ENCODE results near the gene ACSL3. TPM values are rescaled to one million over a fixed set of nuclear protein-coding genes. Genes with fewer than 3 reads are reported as not detected.

Gene ACSL3
- total RNA-seq, 1 experiment from 2014 or later, result 236 TPM

DNA sequence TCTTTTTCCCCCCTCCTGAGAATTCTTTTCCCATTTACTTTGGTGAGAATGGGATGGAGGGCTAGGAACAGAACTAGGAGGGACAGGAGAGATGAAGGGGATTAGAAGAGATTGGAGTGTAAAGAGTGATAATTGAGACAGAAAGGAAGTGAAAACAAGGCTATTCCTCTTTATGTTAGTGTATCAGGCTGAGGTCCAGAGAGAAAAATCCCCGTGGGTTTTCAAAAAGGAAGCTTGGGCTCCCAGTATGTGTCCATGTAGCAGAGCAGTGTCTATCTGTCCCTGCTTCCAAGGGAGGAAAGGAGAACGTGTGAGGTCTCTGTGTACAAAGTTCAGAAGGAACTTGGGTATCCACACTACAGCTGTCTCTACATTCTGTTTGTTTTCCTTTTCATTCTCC is 131.3 kb downstream of the ACSL3 start:
- ChIA-PET POLR2A (ENCODE audit: unreplicated experiment) (no interaction called here), CTCF (no interaction called here)
- H3K4me1 ChIP-seq (ENCODE audit: insufficient read depth, low read length), result no peaks in the 10 kb centered on the region
- intact Hi-C loops (cut with micrococcal nuclease), result no loop called here
- H4K20me1 ChIP-seq (ENCODE audit: low read length), result no peaks in the 10 kb centered on the region
- TF ChIP-seq EZH2 (IDR thresholded peaks at IDR 0.05; ENCODE audit: low read length, unreplicated experiment) (no peak), EZH2phosphoT487 (IDR thresholded peaks at IDR 0.05; ENCODE audit: borderline replicate concordance, low read length) (no peak)
- TF ChIP-seq, protein P1, sequence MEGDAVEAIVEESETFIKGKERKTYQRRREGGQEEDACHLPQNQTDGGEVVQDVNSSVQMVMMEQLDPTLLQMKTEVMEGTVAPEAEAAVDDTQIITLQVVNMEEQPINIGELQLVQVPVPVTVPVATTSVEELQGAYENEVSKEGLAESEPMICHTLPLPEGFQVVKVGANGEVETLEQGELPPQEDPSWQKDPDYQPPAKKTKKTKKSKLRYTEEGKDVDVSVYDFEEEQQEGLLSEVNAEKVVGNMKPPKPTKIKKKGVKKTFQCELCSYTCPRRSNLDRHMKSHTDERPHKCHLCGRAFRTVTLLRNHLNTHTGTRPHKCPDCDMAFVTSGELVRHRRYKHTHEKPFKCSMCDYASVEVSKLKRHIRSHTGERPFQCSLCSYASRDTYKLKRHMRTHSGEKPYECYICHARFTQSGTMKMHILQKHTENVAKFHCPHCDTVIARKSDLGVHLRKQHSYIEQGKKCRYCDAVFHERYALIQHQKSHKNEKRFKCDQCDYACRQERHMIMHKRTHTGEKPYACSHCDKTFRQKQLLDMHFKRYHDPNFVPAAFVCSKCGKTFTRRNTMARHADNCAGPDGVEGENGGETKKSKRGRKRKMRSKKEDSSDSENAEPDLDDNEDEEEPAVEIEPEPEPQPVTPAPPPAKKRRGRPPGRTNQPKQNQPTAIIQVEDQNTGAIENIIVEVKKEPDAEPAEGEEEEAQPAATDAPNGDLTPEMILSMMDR (conservative IDR thresholded peaks at IDR 0.05; ENCODE audit: low read depth, low read length), result no peak
- H3K79me2 ChIP-seq (ENCODE audit: low read length), result no peaks in the 10 kb centered on the region
- H3K4me2 ChIP-seq (ENCODE audit: low read length), result no peak overlapping the region
- no peak overlapping the region for H3K27ac ChIP-seq (ENCODE audit: low read length)
- H3K9ac ChIP-seq (ENCODE audit: low read length), result no peak overlapping the region
- DNase-seq, result no peak
- H3K27me3 ChIP-seq (ENCODE audit: low read length), result no peaks in the 10 kb centered on the region
- H3K36me3 ChIP-seq (ENCODE audit: low read depth, low read length), result no peaks in the 10 kb centered on the region
- H3F3A ChIP-seq (ENCODE audit: low read length, unreplicated experiment), result no peaks in the 10 kb centered on the region
- H3K9me3 ChIP-seq (ENCODE audit: low read length), result no peaks in the 10 kb centered on the region
- ATAC-seq, result no peak
- no peak overlapping the region for H2AFZ ChIP-seq (ENCODE audit: low read length)
- H3K4me3 ChIP-seq (ENCODE audit: low read length), result no peak overlapping the region
- H3K9me2 ChIP-seq (replicated peaks; ENCODE audit: low read length), result no peaks in the 10 kb centered on the region
- no TSS peak for BruUV-seq (replicated peaks)

Other genes with a start within 250 kb of the ACSL3 start
- 32.9 and 36.3 TPM in 2 replicates for gene FARSB, start 204.9 kb upstream of the ACSL3 start, total RNA-seq (2014; rRNA removed)
- not detected in 2 replicates for gene MOGAT1, start 189.4 kb upstream of the ACSL3 start, total RNA-seq (2014; rRNA removed)
- not detected in 2 replicates for gene KCNE4, start 191.2 kb downstream of the ACSL3 start, total RNA-seq (2014; rRNA removed)